Common myeloid progenitor, CD34-positive (primary cell): Measurements from ENCODE around the gene GRXCR1.

Experiments
- CTCF ChIA-PET: fragments of 350-600 bp; sonication (Branson Sonifier 250); formaldehyde crosslinking; loops from one replicate; lab custom pipeline; 2021; ENCODE audit warnings: antibody characterized with exemption; lab: Charles Lee
- POLR2A ChIA-PET: fragments of 350-600 bp; sonication (Branson Sonifier 250); formaldehyde crosslinking; loops from one replicate; lab custom pipeline; 2021; ENCODE audit warnings: antibody characterized with exemption; lab: Charles Lee
- DNase-seq, 3 donors: peaks; one replicate each; pipeline versions ENCODE4 v3.0.0 to v3.0.0-alpha.2; 2013
- H3K27ac ChIP-seq, 2 experiments: 1 replicate in 1 of 2; 2 replicates in 1 of 2; pipeline ENCODE4 v1.7.0; 2013; ENCODE audit warnings: inconsistent platforms in 2 of 2, low read length in 2 of 2, mild to moderate bottlenecking in 2 of 2, low read depth in 1 of 2, moderate library complexity in 1 of 2; ENCODE audit not compliant: severe bottlenecking in 2 of 2, insufficient read depth in 1 of 2, poor library complexity in 1 of 2
- H3K27me3 ChIP-seq, 5 experiments: replicated peaks in 2 of 5; 1 replicate in 3 of 5; 2 replicates in 2 of 5; pipeline versions ENCODE4 v1.6.1 to v1.7.0; 2013; ENCODE audit warnings: low read length in 4 of 5, mild to moderate bottlenecking in 2 of 5, moderate library complexity in 2 of 5, inconsistent platforms in 1 of 5; ENCODE audit not compliant: insufficient read depth in 5 of 5, control insufficient read depth in 4 of 5
- H3K36me3 ChIP-seq, 4 experiments: 1 replicate in 2 of 4; 2 replicates in 2 of 4; pipeline versions ENCODE4 v1.6.1 to v1.7.0; 2013; ENCODE audit warnings: low read length in 3 of 4, control low read depth in 1 of 4, mild to moderate bottlenecking in 1 of 4; ENCODE audit not compliant: control insufficient read depth in 4 of 4, insufficient read depth in 4 of 4
- H3K4me1 ChIP-seq, 4 experiments: 1 replicate in 3 of 4; 2 replicates in 1 of 4; pipeline versions ENCODE4 v1.6.1 to v1.7.1; 2013; ENCODE audit warnings: low read length in 3 of 4, mild to moderate bottlenecking in 3 of 4, control low read depth in 1 of 4, inconsistent platforms in 1 of 4, moderate library complexity in 1 of 4; ENCODE audit not compliant: control insufficient read depth in 4 of 4, insufficient read depth in 4 of 4; ENCODE audit errors: control extremely low read depth in 1 of 4
- H3K4me3 ChIP-seq, 7 experiments: 1 replicate in 4 of 7; 2 replicates in 3 of 7; pipeline versions ENCODE4 v1.5.1 to v1.7.0; 2013; ENCODE audit warnings: mild to moderate bottlenecking in 7 of 7, low read length in 6 of 7, moderate library complexity in 6 of 7, inconsistent platforms in 2 of 7, low read depth in 2 of 7, control low read depth in 1 of 7; ENCODE audit not compliant: insufficient read depth in 4 of 7, control insufficient read depth in 1 of 7; ENCODE audit errors: extremely low read depth in 1 of 7
- H3K9me3 ChIP-seq, 5 experiments: 1 replicate in 4 of 5; 2 replicates in 1 of 5; pipeline versions ENCODE4 v1.6.1 to v1.7.1; 2013; ENCODE audit warnings: low read length in 4 of 5, mild to moderate bottlenecking in 2 of 5, inconsistent platforms in 1 of 5, low read depth in 1 of 5, moderate library complexity in 1 of 5; ENCODE audit not compliant: control insufficient read depth in 4 of 5, insufficient read depth in 2 of 5; ENCODE audit errors: control extremely low read depth in 1 of 5
- WGBS: methylation state at CpG from one replicate; pipeline ENCODE4 v1.1.5; 2013; ENCODE audit not compliant: insufficient coverage; 5-methylcytosine and 5-hydroxymethylcytosine counted together

GRXCR1 gene

DNA sequence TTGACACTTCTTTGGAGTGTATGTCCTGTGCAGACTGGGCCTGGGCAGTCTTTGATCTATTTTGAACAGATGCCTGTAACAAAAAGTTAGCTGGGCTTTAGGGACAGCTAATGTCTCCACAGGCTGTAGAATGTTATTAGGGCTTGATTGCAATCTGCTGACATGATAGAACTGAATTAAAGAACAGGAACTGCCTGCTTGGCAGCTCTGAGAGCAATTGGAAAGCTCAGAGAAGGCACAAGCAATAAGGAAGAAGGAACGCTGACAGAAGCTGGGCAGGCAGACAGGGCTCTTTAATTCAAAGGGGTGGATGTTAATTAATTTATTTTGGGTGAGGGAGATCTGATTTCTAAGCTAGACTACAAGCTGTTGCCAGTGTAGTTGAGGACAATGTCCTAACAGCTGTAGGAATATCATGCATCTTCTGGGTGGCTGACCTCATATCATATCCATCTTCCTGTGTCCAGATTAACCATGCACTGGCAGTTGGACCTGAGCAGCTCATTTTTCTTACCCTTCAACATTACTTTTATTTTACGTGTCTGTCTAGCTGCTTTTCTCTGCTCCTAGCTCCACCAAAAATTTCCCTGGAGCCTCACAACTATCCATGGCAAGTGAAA is 20.7 kb upstream of the GRXCR1 start:
- ChIA-PET CTCF (no interaction called here), POLR2A (no interaction called here)
- H3K4me1 ChIP-seq: no peaks in the 10 kb centered on the region
- no peak overlapping the region for H3K4me3 ChIP-seq
- no peaks in the 10 kb centered on the region for H3K36me3 ChIP-seq
- WGBS: 86% methylated on average over 1 of the region's 2 CpGs
- DNase-seq: no peak
- no peaks in the 10 kb centered on the region for H3K9me3 ChIP-seq
- peaks cover 0 to 12% (median 4%) of the 10 kb centered on the region in 5 experiments for H3K27me3 ChIP-seq
- H3K27ac ChIP-seq: no peak overlapping the region

DNA sequence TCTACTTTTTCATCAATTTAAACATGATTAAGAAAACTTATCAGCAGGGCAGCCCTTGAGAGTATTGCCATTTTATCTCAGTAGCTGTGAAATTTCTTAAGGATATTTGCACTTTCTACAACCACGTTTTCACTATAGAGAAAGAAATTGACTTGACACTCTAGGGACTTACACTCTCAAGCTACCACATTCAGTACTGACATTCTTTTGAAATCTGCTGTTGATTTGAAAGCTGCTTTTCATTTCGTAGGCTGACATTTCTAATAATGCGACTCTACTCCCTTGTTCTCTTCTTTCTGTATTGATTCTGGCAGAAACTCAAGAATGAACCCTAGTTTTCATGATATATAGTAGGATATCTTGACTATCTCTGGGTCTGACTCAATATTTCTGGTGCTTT is 13.7 kb upstream of the GRXCR1 start:
- 50% methylated on average over 1 of the region's 3 CpGs for WGBS
- H3K27me3 ChIP-seq: peaks cover 0 to 7% (median 1%) of the 10 kb centered on the region in 5 experiments
- no peak for DNase-seq
- no peaks in the 10 kb centered on the region for H3K4me1 ChIP-seq
- POLR2A ChIA-PET: no interaction called here
- H3K4me3 ChIP-seq: no peak overlapping the region
- peaks cover 0 to 4% (median 0%) of the 10 kb centered on the region in 5 experiments for H3K9me3 ChIP-seq
- H3K36me3 ChIP-seq: no peaks in the 10 kb centered on the region
- CTCF ChIA-PET: no interaction called here
- H3K27ac ChIP-seq: no peak overlapping the region

DNA sequence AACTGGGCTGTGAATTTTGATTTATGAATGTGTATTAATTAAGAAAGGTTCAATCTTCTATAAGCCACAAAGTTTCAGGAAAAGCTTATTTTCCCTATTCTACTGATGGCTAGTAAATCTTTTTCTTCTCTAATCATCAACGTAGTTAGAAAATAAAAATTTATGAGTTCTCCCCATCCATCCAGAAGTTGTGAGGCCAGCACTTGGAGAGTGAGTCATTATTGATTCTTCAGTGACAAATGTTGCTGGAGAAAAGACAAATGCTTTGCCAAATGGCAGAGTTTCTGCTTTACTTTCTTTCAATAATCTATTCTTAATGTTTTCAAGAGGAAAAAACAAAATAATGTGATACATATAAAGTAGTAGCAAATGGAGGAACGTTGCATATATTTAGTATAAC is 11.3 kb upstream of the GRXCR1 start:
- no CpG with 5 or more reads among the region's 2 CpGs for WGBS
- ChIA-PET POLR2A (interaction anchor here (0.6 kb wide), 1 partner anchor 134 kb away, joined by 3 read pairs; no protein-coding TSS in a partner anchor), CTCF (no interaction called here)

DNA sequence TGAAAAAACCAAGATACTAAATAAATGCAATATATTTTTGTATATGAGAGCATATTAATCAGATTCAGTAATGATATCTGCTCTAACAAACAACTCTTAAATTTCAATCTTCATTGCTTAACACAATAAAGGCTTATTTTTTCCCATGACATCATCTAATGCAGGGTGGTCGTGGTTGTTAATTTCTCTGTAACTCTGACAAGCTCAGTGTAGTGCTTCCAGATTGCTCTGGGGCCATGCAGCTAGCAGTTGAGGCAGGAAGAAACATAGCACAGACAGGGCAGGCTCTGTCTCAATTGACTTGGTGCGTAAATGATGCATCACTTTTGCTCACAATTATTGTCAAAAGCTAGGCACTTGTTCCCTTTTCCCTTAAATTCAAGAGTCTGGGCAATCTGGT is 869 bp upstream of the GRXCR1 start:
- ChIA-PET CTCF (no interaction called here), POLR2A (interaction anchor here (0.5 kb wide), 1 partner anchor 873 kb away, joined by 3 read pairs; no protein-coding TSS in a partner anchor)
- 100% methylated on average over 2 of the region's 2 CpGs for WGBS
- Histone ChIP-seq H3K4me3 (no peak overlapping the region), H3K36me3 (no peaks in the 10 kb centered on the region), H3K27ac (no peak overlapping the region), H3K9me3 (peaks cover 0 to 1% (median 0%) of the 10 kb centered on the region in 5 experiments), H3K4me1 (no peaks in the 10 kb centered on the region), H3K27me3 (peaks cover 0 to 2% (median 0%) of the 10 kb centered on the region in 5 experiments)
- DNase-seq: no peak

More for the DNA sequence above, 11.3 kb upstream of the GRXCR1 start:
- Histone ChIP-seq H3K4me3 (no peak overlapping the region), H3K27ac (no peak overlapping the region), H3K4me1 (no peaks in the 10 kb centered on the region), H3K36me3 (no peaks in the 10 kb centered on the region), H3K27me3 (peaks cover 0 to 7% (median 1%) of the 10 kb centered on the region in 5 experiments), H3K9me3 (peaks cover 0 to 5% (median 4%) of the 10 kb centered on the region in 5 experiments)
- DNase-seq: no peak

DNA sequence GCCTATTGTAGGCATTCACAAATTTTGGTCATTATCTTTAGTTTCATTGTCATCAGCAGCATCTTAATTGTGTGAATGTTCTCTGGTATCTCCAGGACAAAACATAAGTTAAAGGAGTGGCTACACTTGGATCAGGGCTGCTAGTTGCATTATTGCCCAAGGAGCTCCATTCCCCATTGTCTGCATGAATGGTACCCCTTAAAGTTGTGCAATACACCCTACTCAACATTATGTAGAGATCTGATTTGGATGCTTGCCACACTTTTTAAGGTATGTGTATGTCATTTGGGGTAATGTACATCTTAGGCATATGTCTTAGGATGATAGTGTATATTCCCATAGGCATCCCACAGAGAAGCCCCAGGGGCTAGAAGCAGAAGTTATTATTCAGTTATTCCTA is 2.9 kb downstream of the GRXCR1 start:
- ChIA-PET CTCF (no interaction called here), POLR2A (no interaction called here)
- DNase-seq: no peak
- Histone ChIP-seq H3K27ac (no peak overlapping the region), H3K27me3 (peaks cover 0 to 2% (median 0%) of the 10 kb centered on the region in 5 experiments), H3K4me3 (no peak overlapping the region), H3K9me3 (no peaks in the 10 kb centered on the region), H3K4me1 (no peaks in the 10 kb centered on the region), H3K36me3 (no peaks in the 10 kb centered on the region)

DNA sequence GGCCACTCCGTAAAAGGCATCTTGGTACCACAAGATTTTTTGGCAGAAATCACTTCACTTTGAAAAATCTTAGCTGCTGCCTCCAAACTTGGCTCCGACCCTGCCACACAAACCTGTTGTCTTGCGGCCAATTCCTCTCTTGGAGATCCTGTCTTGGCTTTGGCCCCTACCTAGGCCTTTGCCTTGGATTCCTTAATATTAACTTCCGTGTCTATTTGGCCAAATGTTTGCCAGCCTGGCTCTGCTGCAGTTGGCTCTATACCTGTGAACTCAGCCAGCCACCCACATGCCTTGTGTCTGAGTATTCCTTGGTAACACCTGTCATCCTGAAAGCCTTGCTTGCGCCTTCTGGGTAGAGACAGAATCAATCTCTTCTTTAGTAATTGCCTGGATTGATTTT is 12.5 kb downstream of the GRXCR1 start:
- 94% methylated on average over 4 of the region's 5 CpGs for WGBS
- ChIA-PET CTCF (no interaction called here), POLR2A (no interaction called here)
- Histone ChIP-seq H3K4me3 (no peak overlapping the region), H3K4me1 (peaks cover 0 to 10% (median 3%) of the 10 kb centered on the region in 4 experiments), H3K27ac (no peak overlapping the region), H3K9me3 (no peaks in the 10 kb centered on the region), H3K36me3 (no peaks in the 10 kb centered on the region), H3K27me3 (no peaks in the 10 kb centered on the region)
- DNase-seq: no peak

DNA sequence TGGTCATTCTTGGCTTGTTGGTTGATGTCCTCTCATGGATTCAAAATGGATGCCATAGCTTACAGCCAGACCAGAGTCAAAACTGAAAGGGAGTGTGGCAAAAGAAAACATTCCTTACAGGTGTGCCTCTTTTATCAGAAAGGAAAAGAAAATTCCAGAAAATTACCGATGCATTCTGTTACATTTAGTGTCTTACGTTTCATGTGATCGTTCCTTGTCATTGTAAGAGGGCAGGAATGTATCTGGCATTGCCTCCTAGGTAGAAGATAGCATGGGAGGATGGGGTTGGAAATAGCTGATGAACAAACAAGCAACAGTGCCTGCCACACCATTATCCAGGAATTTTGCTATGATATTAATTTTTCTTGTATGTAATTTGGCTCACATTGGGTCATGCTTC is 13.1 kb downstream of the GRXCR1 start:
- Histone ChIP-seq H3K9me3 (no peaks in the 10 kb centered on the region), H3K27ac (no peak overlapping the region), H3K4me1 (peaks cover 0 to 10% (median 3%) of the 10 kb centered on the region in 4 experiments), H3K36me3 (no peaks in the 10 kb centered on the region), H3K27me3 (no peaks in the 10 kb centered on the region), H3K4me3 (no peak overlapping the region)
- ChIA-PET CTCF (no interaction called here), POLR2A (no interaction called here)
- no peak for DNase-seq
- 100% methylated on average over 2 of the region's 3 CpGs for WGBS
